HG03469 (cell line): ENCODE data around the gene MYO9B.
A peak's percentile ranks its signal among the peaks of the same experiment; 100 is the strongest.

ENCODE experiments used
- ATAC-seq: cut with Tn5 transposase; IDR thresholded peaks from one replicate; pipeline ENCODE4 v1.9.1; 2021; ENCODE audit warnings: mild to moderate bottlenecking, moderate library complexity, moderate number of reproducible peaks; ENCODE audit not compliant: unreplicated experiment

MYO9B gene

GRCh38 chr19:17259118-17259780 lies 183.7 kb downstream of the MYO9B start:
- ATAC-seq = no peak

- ATAC-seq = no peak
These were observed 184.4 kb downstream of the MYO9B start for GRCh38 chr19:17259934-17260333.

- ATAC-seq = peak; percentile 65
These were observed 185.3 kb downstream of the MYO9B start for GRCh38 chr19:17260842-17261325.

GRCh38 chr19:17262557-17262956 lies 187.0 kb downstream of the MYO9B start:
- ATAC-seq = no peak
